Limb (tissue), 2 donors: ENCODE data around the gene SNAI3.
A peak's percentile ranks its signal among the peaks of the same experiment; 100 is the strongest.
"Not testable (repeated sequence)": the region's sequence is repeated elsewhere in the genome, so short reads cannot be mapped to it uniquely, and the experiment has no call there.

Experiments
- DNase-seq, 2 donors: peaks; one replicate each; pipeline ENCODE4 v3.0.0-alpha.2; 2016; ENCODE audit errors: extremely low spot score in 2 of 2

Gene SNAI3

GRCh38 chr16:88669980-88670379, 16.3 kb downstream of the SNAI3 start:
- DNase-seq, result no peak

GRCh38 chr16:88669493-88669892, 16.8 kb downstream of the SNAI3 start:
- not testable (repeated sequence) for DNase-seq

- no peak for DNase-seq
These were observed 18.8 kb downstream of the SNAI3 start for GRCh38 chr16:88667461-88667860.

GRCh38 chr16:88665570-88665969, 20.7 kb downstream of the SNAI3 start:
- DNase-seq, result no peak

- peak in 1 of 2 donors; percentile 23 for DNase-seq
These were observed 21.2 kb downstream of the SNAI3 start for GRCh38 chr16:88665148-88665547.

GRCh38 chr16:88662843-88663606, 23.3 kb downstream of the SNAI3 start, which contains the start of gene MVD:
TSS of gene MVD (minus strand) at chr16:88663091. CDS start at chr16:88663080, 11 bp downstream.
- DNase-seq, result peak; percentile 98

- no peak for DNase-seq
These were observed 24.0 kb downstream of the SNAI3 start for GRCh38 chr16:88662222-88662842.

- no peak for DNase-seq
These were observed 24.8 kb downstream of the SNAI3 start for GRCh38 chr16:88661468-88661867.

- DNase-seq, result no peak
These were observed 27.1 kb downstream of the SNAI3 start for GRCh38 chr16:88659160-88659559.

GRCh38 chr16:88658714-88659113, 27.6 kb downstream of the SNAI3 start:
- DNase-seq, result peak in 1 of 2 donors; percentile 26

- DNase-seq, result no peak
These were observed 28.9 kb downstream of the SNAI3 start for GRCh38 chr16:88657371-88657770.

- no peak for DNase-seq
These were observed 29.9 kb downstream of the SNAI3 start for GRCh38 chr16:88656291-88656980.

GRCh38 chr16:88655733-88656281, 30.5 kb downstream of the SNAI3 start:
- no peak for DNase-seq

- DNase-seq, result no peak
These were observed 31.1 kb downstream of the SNAI3 start for GRCh38 chr16:88655053-88655732.

- DNase-seq, result no peak
These were observed 31.8 kb downstream of the SNAI3 start for GRCh38 chr16:88654363-88655052.

GRCh38 chr16:88653596-88654362, 32.5 kb downstream of the SNAI3 start:
- no peak for DNase-seq

GRCh38 chr16:88653101-88653500, 33.2 kb downstream of the SNAI3 start:
- no peak for DNase-seq

- no peak for DNase-seq
These were observed 33.6 kb downstream of the SNAI3 start for GRCh38 chr16:88652762-88653063.

GRCh38 chr16:88651989-88652761, 34.1 kb downstream of the SNAI3 start:
- DNase-seq, result no peak
